ENCODE data around the gene BAD. TPM values are rescaled to one million over a fixed set of nuclear protein-coding genes. Genes with fewer than 3 reads are reported as not detected.

Gene BAD
- total and polyA plus RNA-seq, 10 of the 15 experiments (the other 5 are each of a cell fraction or from before 2014, with no cell fraction given): 1.5 to 67.2 (median 39.6) TPM

DNA sequence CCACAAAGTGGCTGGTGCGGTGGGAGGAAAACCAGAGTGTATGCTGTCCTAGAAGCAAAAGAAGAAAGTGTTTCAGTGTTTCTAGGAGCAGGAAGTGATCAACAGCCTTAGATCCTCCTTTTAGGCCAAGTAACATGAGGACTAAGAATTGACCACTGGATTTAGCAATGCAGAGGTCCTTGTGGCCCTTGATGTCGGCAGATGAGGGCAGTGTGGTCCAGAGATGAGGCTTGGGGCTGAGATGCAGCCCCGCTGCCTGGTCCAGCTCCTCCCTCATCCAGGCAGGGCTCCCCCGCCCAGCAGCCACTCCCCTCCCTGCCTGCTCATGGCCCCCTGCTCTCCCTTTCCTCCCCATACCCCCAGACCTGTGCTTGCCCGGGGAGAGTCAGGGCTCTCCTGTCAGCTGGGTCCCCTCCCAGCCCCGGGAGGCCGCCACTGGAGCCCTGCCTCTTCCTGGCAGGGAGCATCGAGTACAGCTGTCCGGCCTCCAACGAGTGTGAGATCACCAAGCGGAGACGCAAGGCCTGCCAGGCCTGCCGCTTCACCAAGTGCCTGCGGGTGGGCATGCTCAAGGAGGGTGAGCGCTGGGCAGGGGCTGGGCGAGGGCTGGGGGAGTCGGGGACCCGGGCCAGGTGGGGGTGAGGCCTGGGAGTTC is 29.2 kb upstream of the BAD start:
- Histone ChIP-seq H4K20me1 (ENCODE audit: control insufficient read depth, insufficient read depth) (no peaks in the 10 kb centered on the region), H3K36me3 (ENCODE audit: control insufficient read depth in 2 of 2, insufficient read depth in 2 of 2, low read length in 1 of 2) (peaks cover 0 to 8% of the 10 kb centered on the region in 2 experiments; a peak in 3 of 4 replicates), H3K4me1 (ENCODE audit: control insufficient read depth, insufficient read depth, low read length) (peaks cover 5% of the 10 kb centered on the region), H3K27me3 (replicated peaks in 1 of 2; ENCODE audit: control insufficient read depth in 2 of 2, insufficient read depth in 2 of 2, low read length in 1 of 2) (no peaks in the 10 kb centered on the region), H3K27ac (ENCODE audit: control insufficient read depth, insufficient read depth) (no peak overlapping the region), H3K4me3 (no peak overlapping the region), H3K4me2 (ENCODE audit: control insufficient read depth, insufficient read depth) (no peak overlapping the region), H3K9me3 (replicated peaks; ENCODE audit: control insufficient read depth, insufficient read depth, low read length) (no peaks in the 10 kb centered on the region), H2AFZ (ENCODE audit: control insufficient read depth, low read depth, low read length) (no peak overlapping the region), H3K79me2 (ENCODE audit: control insufficient read depth, insufficient read depth, low read length) (peaks cover 19% of the 10 kb centered on the region), H3K9ac (ENCODE audit: control insufficient read depth, insufficient read depth, low read length) (no peak overlapping the region)
- in situ Hi-C loops (cut with MboI) (no loop called here), intact Hi-C loops (cut with micrococcal nuclease; ENCODE audit: unreplicated experiment) (no loop called here)
- TF ChIP-seq RFX5 (IDR thresholded peaks at IDR 0.05; ENCODE audit: low read depth, low read length): no peak
- TF ChIP-seq KLF5 (IDR thresholded peaks at IDR 0.05; ENCODE audit: partially characterized antibody): no peak
- TF ChIP-seq JUND (IDR thresholded peaks at IDR 0.05; ENCODE audit: low read depth, low read length): no peak
- TF ChIP-seq, protein P1, sequence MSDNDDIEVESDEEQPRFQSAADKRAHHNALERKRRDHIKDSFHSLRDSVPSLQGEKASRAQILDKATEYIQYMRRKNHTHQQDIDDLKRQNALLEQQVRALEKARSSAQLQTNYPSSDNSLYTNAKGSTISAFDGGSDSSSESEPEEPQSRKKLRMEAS (IDR thresholded peaks at IDR 0.05; ENCODE audit: low read depth, low read length): no peak
- BruUV-seq (replicated peaks): no TSS peak
- no peak for ATAC-seq
- WGBS (ENCODE audit: insufficient coverage, insufficient replicate concordance, low lambda C conversion rate, missing lambda C conversion rate): 85% methylated on average over 15 of the region's 18 CpGs
- SMC1A ChIA-PET (ENCODE audit: uncharacterized antibody, unreplicated experiment): no interaction called here
- RAD21 ChIA-PET (ENCODE audit: unreplicated experiment): no interaction called here
- CTCF ChIA-PET: interaction anchor here (1.8 kb wide), 1 partner anchor 18 kb away, joined by 5 read pairs; no protein-coding TSS in a partner anchor
- no peak for DNase-seq (ENCODE audit: low read depth, low spot score)
- POLR2A ChIA-PET: interaction anchor here (1.1 kb wide), 1 partner anchor 46 kb away, joined by 3 read pairs; no protein-coding TSS in a partner anchor
- no peak for FAIRE-seq

DNA sequence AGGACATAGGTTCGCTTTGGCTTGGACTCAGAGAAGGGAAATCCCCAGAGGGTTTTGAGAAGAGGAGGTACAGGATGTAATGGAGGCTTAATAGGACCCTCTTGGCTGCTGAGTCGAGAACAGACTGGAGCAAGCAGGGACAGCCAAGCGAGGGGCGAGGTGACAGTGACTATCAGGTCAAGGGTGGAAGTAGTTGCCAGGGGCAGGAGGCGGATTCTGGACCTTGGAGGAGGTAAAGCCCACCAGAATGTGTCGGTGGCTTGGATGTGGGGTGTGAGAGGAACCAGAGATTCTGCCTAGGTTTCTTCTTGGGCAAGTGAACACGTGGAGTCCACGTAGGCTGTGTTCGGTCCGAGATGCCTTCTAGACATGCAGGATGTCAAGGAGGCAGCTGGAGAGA is 28.5 kb upstream of the BAD start:
- Histone ChIP-seq H2AFZ (ENCODE audit: control insufficient read depth, low read depth, low read length) (no peak overlapping the region), H3K4me2 (ENCODE audit: control insufficient read depth, insufficient read depth) (no peak overlapping the region), H3K4me1 (ENCODE audit: control insufficient read depth, insufficient read depth, low read length) (peaks cover 5% of the 10 kb centered on the region), H3K4me3 (no peak overlapping the region), H4K20me1 (ENCODE audit: control insufficient read depth, insufficient read depth) (no peaks in the 10 kb centered on the region), H3K79me2 (ENCODE audit: control insufficient read depth, insufficient read depth, low read length) (peaks cover 14% of the 10 kb centered on the region), H3K9me3 (replicated peaks; ENCODE audit: control insufficient read depth, insufficient read depth, low read length) (no peaks in the 10 kb centered on the region), H3K36me3 (ENCODE audit: control insufficient read depth in 2 of 2, insufficient read depth in 2 of 2, low read length in 1 of 2) (peaks cover 0 to 8% of the 10 kb centered on the region in 2 experiments; a peak in 3 of 4 replicates), H3K27me3 (replicated peaks in 1 of 2; ENCODE audit: control insufficient read depth in 2 of 2, insufficient read depth in 2 of 2, low read length in 1 of 2) (no peaks in the 10 kb centered on the region), H3K27ac (ENCODE audit: control insufficient read depth, insufficient read depth) (no peak overlapping the region), H3K9ac (ENCODE audit: control insufficient read depth, insufficient read depth, low read length) (no peak overlapping the region)
- intact Hi-C loops (cut with micrococcal nuclease; ENCODE audit: unreplicated experiment) (no loop called here), in situ Hi-C loops (cut with MboI) (no loop called here)
- ATAC-seq (no peak), FAIRE-seq (no peak), DNase-seq (ENCODE audit: low read depth, low spot score) (no peak)
- WGBS (ENCODE audit: insufficient coverage, insufficient replicate concordance, low lambda C conversion rate, missing lambda C conversion rate): 88% methylated on average over 10 of the region's 10 CpGs
- BruUV-seq (replicated peaks): no TSS peak
- RAD21 ChIA-PET (ENCODE audit: unreplicated experiment): no interaction called here
- POLR2A ChIA-PET: interaction anchor here (1.1 to 1.9 kb wide), 2 partner anchors 42 to 47 kb away, joined by 3 to 7 read pairs; no protein-coding TSS in a partner anchor
- no peak for TF ChIP-seq ATF7 (IDR thresholded peaks at IDR 0.05; ENCODE audit: low read depth)
- TF ChIP-seq EGR1 (IDR thresholded peaks at IDR 0.05; ENCODE audit: borderline replicate concordance in 1 of 2, low read depth in 2 of 2, low read length in 2 of 2): no peak
- no peak for TF ChIP-seq RAD21 (IDR thresholded peaks at IDR 0.05; ENCODE audit: insufficient read depth, low read depth, low read length)
- TF ChIP-seq SPI1 (IDR thresholded peaks at IDR 0.05; ENCODE audit: borderline replicate concordance, insufficient read depth, low read depth, low read length): no peak
- TF ChIP-seq, protein P2, sequence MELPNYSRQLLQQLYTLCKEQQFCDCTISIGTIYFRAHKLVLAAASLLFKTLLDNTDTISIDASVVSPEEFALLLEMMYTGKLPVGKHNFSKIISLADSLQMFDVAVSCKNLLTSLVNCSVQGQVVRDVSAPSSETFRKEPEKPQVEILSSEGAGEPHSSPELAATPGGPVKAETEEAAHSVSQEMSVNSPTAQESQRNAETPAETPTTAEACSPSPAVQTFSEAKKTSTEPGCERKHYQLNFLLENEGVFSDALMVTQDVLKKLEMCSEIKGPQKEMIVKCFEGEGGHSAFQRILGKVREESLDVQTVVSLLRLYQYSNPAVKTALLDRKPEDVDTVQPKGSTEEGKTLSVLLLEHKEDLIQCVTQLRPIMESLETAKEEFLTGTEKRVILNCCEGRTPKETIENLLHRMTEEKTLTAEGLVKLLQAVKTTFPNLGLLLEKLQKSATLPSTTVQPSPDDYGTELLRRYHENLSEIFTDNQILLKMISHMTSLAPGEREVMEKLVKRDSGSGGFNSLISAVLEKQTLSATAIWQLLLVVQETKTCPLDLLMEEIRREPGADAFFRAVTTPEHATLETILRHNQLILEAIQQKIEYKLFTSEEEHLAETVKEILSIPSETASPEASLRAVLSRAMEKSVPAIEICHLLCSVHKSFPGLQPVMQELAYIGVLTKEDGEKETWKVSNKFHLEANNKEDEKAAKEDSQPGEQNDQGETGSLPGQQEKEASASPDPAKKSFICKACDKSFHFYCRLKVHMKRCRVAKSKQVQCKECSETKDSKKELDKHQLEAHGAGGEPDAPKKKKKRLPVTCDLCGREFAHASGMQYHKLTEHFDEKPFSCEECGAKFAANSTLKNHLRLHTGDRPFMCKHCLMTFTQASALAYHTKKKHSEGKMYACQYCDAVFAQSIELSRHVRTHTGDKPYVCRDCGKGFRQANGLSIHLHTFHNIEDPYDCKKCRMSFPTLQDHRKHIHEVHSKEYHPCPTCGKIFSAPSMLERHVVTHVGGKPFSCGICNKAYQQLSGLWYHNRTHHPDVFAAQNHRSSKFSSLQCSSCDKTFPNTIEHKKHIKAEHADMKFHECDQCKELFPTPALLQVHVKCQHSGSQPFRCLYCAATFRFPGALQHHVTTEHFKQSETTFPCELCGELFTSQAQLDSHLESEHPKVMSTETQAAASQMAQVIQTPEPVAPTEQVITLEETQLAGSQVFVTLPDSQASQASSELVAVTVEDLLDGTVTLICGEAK (IDR thresholded peaks at IDR 0.05; ENCODE audit: borderline replicate concordance): no peak
- TF ChIP-seq, protein P3, sequence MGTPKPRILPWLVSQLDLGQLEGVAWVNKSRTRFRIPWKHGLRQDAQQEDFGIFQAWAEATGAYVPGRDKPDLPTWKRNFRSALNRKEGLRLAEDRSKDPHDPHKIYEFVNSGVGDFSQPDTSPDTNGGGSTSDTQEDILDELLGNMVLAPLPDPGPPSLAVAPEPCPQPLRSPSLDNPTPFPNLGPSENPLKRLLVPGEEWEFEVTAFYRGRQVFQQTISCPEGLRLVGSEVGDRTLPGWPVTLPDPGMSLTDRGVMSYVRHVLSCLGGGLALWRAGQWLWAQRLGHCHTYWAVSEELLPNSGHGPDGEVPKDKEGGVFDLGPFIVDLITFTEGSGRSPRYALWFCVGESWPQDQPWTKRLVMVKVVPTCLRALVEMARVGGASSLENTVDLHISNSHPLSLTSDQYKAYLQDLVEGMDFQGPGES (IDR thresholded peaks at IDR 0.05): no peak
- TF ChIP-seq NR2F1 (conservative IDR thresholded peaks at IDR 0.05): no peak
- no peak for TF ChIP-seq ZNF622 (IDR thresholded peaks at IDR 0.05)
- CTCF ChIA-PET: interaction anchor here (1.8 kb wide), 1 partner anchor 19 kb away, joined by 5 read pairs; no protein-coding TSS in a partner anchor
- SMC1A ChIA-PET (ENCODE audit: uncharacterized antibody, unreplicated experiment): no interaction called here
